SK-N-SH treated with all-trans-retinoic acid at 6 μM for 48 hours (cell line): ENCODE data around the gene RNU1-3.
"Not testable (repeated sequence)": the region's sequence is repeated elsewhere in the genome, so short reads cannot be mapped to it uniquely, and the experiment has no call there.

Experiments used
- BACH2 ChIP-seq: fragments of 250-450 bp; sonication (Bioruptor Pico); IDR thresholded peaks from 2 replicates; pipeline ENCODE4 v1.9.0; 2021; ENCODE audit warnings: mild to moderate bottlenecking, borderline replicate concordance
- RARB ChIP-seq: fragments of 250-450 bp; sonication (Bioruptor Pico); IDR thresholded peaks from 2 replicates; pipeline ENCODE4 v1.8.0; 2021; ENCODE audit warnings: mild to moderate bottlenecking, moderate library complexity
- ZFP3 ChIP-seq: fragments of 250-450 bp; sonication (Bioruptor Pico); IDR thresholded peaks from 2 replicates; pipeline ENCODE4 v1.5.0; 2020; ENCODE audit warnings: mild to moderate bottlenecking, moderate library complexity
- TF ChIP-seq, protein P1 (sequence below): fragments of 250-450 bp; sonication (Bioruptor Pico); IDR thresholded peaks from 2 replicates; pipeline ENCODE4 v1.8.0; 2020; ENCODE audit warnings: mild to moderate bottlenecking, moderate library complexity, borderline replicate concordance

DNA sequence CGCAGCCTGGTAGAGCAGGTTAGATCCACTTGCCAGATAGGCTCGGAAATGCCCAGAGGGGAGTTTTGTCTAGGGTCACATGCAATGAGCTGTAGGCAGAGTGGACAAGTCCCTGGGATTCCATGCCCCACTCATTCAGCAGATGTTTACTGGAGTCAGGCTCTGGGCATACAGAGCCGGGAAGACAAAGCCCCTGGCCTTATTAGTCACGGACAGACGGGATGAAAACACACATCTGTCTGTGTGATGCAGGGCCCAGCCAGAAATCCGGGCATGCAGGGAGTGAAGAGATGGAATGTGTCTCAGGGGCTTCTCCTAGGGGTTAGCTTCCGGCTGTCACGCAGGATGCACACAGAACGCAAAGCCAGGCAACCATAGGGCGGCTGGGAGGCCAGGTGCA is 46.7 kb upstream of the RNU1-3 start:
- TF ChIP-seq BACH2 (CRISPR knock-in tag); RARB; ZFP3: not testable (repeated sequence)
- TF ChIP-seq, protein P1, sequence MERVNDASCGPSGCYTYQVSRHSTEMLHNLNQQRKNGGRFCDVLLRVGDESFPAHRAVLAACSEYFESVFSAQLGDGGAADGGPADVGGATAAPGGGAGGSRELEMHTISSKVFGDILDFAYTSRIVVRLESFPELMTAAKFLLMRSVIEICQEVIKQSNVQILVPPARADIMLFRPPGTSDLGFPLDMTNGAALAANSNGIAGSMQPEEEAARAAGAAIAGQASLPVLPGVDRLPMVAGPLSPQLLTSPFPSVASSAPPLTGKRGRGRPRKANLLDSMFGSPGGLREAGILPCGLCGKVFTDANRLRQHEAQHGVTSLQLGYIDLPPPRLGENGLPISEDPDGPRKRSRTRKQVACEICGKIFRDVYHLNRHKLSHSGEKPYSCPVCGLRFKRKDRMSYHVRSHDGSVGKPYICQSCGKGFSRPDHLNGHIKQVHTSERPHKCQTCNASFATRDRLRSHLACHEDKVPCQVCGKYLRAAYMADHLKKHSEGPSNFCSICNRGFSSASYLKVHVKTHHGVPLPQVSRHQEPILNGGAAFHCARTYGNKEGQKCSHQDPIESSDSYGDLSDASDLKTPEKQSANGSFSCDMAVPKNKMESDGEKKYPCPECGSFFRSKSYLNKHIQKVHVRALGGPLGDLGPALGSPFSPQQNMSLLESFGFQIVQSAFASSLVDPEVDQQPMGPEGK (CRISPR knock-in tag), result not testable (repeated sequence)
